T-helper 2 cell treated with Interferon-gamma antibody and Interleukin-4, amounts not matched to agents 100 ng/mL and 5 ng/mL, for 36 hours (primary cell): ENCODE results near the gene FHAD1. TPM values are rescaled to one million over a fixed set of nuclear protein-coding genes. Genes with fewer than 3 reads are reported as not detected.

ENCODE experiments used
- intact Hi-C: fragments of 100-400 bp; cut with micrococcal nuclease; formaldehyde crosslinking; loops from one replicate; pipeline ENCODE4 v1.15.1; 2023
- total RNA-seq: library from RNA; stranded (reverse); gene quantifications from 2 replicates; pipeline ENCODE4 v1.2.3, GENCODE V29; 2022

The FHAD1 gene
- total RNA-seq, 1 donor from 2014 or later, result 0.09 TPM

GRCh38 chr1:15323989-15324868 is 77.2 kb downstream of the FHAD1 start:
- intact Hi-C loops, result loop anchor here (1.0 to 10.0 kb wide), 2 partner anchors 107 to 181 kb away; no protein-coding TSS in a partner anchor

- intact Hi-C loops, result loop anchor here (10.0 kb wide), 1 partner anchor 180 kb away; no protein-coding TSS in a partner anchor
These were observed 77.9 kb downstream of the FHAD1 start for GRCh38 chr1:15324869-15325335.

GRCh38 chr1:15325375-15326085 is 78.5 kb downstream of the FHAD1 start:
- intact Hi-C loops, result loop anchor here (10.0 kb wide), 1 partner anchor 179 kb away; no protein-coding TSS in a partner anchor

- intact Hi-C loops, result loop anchor here (10.0 kb wide), 1 partner anchor 178 kb away; no protein-coding TSS in a partner anchor
These were observed 79.9 kb downstream of the FHAD1 start for GRCh38 chr1:15326691-15327588.

GRCh38 chr1:15328351-15329103 is 81.5 kb downstream of the FHAD1 start:
- intact Hi-C loops, result loop anchor here (10.0 kb wide), 1 partner anchor 176 kb away; no protein-coding TSS in a partner anchor

- intact Hi-C loops, result loop anchor here (10.0 kb wide), 1 partner anchor 176 kb away; no protein-coding TSS in a partner anchor
These were observed 82.2 kb downstream of the FHAD1 start for GRCh38 chr1:15329104-15329820.

- intact Hi-C loops, result no loop called here
These were observed 83.0 kb downstream of the FHAD1 start for GRCh38 chr1:15330028-15330427.

GRCh38 chr1:15331180-15331579 is 84.2 kb downstream of the FHAD1 start:
- intact Hi-C loops, result no loop called here

- intact Hi-C loops, result no loop called here
These were observed 84.7 kb downstream of the FHAD1 start for GRCh38 chr1:15331734-15332133.

- intact Hi-C loops, result no loop called here
These were observed 85.5 kb downstream of the FHAD1 start for GRCh38 chr1:15332525-15332924.

GRCh38 chr1:15332952-15333715 is 86.1 kb downstream of the FHAD1 start:
- intact Hi-C loops, result no loop called here

GRCh38 chr1:15334995-15335394 is 88.0 kb downstream of the FHAD1 start:
- intact Hi-C loops, result no loop called here

GRCh38 chr1:15336866-15337265 is 89.8 kb downstream of the FHAD1 start:
- intact Hi-C loops, result no loop called here

GRCh38 chr1:15337656-15338402 is 90.8 kb downstream of the FHAD1 start:
- intact Hi-C loops, result no loop called here

- intact Hi-C loops, result no loop called here
These were observed 92.5 kb downstream of the FHAD1 start for GRCh38 chr1:15339570-15339969.

GRCh38 chr1:15341228-15341627 is 94.2 kb downstream of the FHAD1 start:
- intact Hi-C loops, result loop anchor here (10.0 kb wide), 1 partner anchor 184 kb away; the partner anchor contains the start of genes CASP9 and DNAJC16

- intact Hi-C loops, result loop anchor here (10.0 kb wide), 1 partner anchor 183 kb away; the partner anchor contains the start of genes CASP9 and DNAJC16
These were observed 94.8 kb downstream of the FHAD1 start for GRCh38 chr1:15341634-15342407.
